Stimulated activated memory B cell treated with anti-CD40 and anti-IgM and Interleukin-4, amounts not matched to agents 10 μg/mL and 1 μg/mL and 100 μg/mL, for 72 hours (primary cell): ENCODE data around the gene KLHL6.
"Not testable (repeated sequence)": the region's sequence is repeated elsewhere in the genome, so short reads cannot be mapped to it uniquely, and the experiment has no call there.

Source experiments
- ATAC-seq: fragments of 150-1000 bp; cut with Tn5 transposase; 2 replicates; pipeline ENCODE4 v1.10.0; 2021
- H3K27ac Mint-ChIP-seq: one replicate; pipeline ENCODE4 v1.8.0; 2022; ENCODE audit warnings: mild to moderate bottlenecking, mixed read lengths
- H3K27me3 Mint-ChIP-seq: one replicate; pipeline ENCODE4 v1.8.0; 2022; ENCODE audit warnings: mixed read lengths
- H3K36me3 Mint-ChIP-seq: one replicate; pipeline ENCODE4 v1.8.0; 2022; ENCODE audit warnings: mixed read lengths
- H3K4me1 Mint-ChIP-seq: one replicate; pipeline ENCODE4 v1.8.0; 2022; ENCODE audit warnings: mixed read lengths
- H3K4me3 Mint-ChIP-seq: one replicate; pipeline ENCODE4 v1.8.0; 2022; ENCODE audit warnings: mild to moderate bottlenecking, moderate library complexity, mixed read lengths
- H3K9me3 Mint-ChIP-seq: one replicate; pipeline ENCODE4 v1.8.0; 2022; ENCODE audit warnings: mixed read lengths

Gene KLHL6

GRCh38 chr3:183529717-183530116 is 25.8 kb downstream of the KLHL6 start:
- Mint-ChIP-seq H3K36me3 (peaks cover 67% of the 10 kb centered on the region), H3K27me3 (no peaks in the 10 kb centered on the region), H3K4me3 (no peak overlapping the region), H3K4me1 (peaks cover 94% of the 10 kb centered on the region), H3K27ac (peak overlapping the region; percentile 87), H3K9me3 (peaks cover 3% of the 10 kb centered on the region)
- ATAC-seq: no peak

- H3K4me1 Mint-ChIP-seq: peaks cover 97% of the 10 kb centered on the region
- H3K4me3 Mint-ChIP-seq: no peak overlapping the region
- H3K27me3 Mint-ChIP-seq: no peaks in the 10 kb centered on the region
- H3K9me3 Mint-ChIP-seq: peaks cover 3% of the 10 kb centered on the region
- ATAC-seq: no peak
- peak overlapping the region; percentile 87 for H3K27ac Mint-ChIP-seq
- H3K36me3 Mint-ChIP-seq: peaks cover 71% of the 10 kb centered on the region
Observed at GRCh38 chr3:183529185-183529584, 26.3 kb downstream of the KLHL6 start.

- H3K27ac Mint-ChIP-seq: peak overlapping the region; percentile 87
- H3K9me3 Mint-ChIP-seq, H3K4me3 Mint-ChIP-seq: not testable (repeated sequence)
Observed at GRCh38 chr3:183528758-183529157, 26.7 kb downstream of the KLHL6 start.

GRCh38 chr3:183527428-183528379 is 27.8 kb downstream of the KLHL6 start:
- Mint-ChIP-seq H3K36me3 (peaks cover 73% of the 10 kb centered on the region), H3K4me1 (peaks cover 83% of the 10 kb centered on the region), H3K4me3 (peak overlapping the region; percentile 73), H3K9me3 (peaks cover 3% of the 10 kb centered on the region), H3K27me3 (no peaks in the 10 kb centered on the region), H3K27ac (peak overlapping the region; percentile 87)
- ATAC-seq: peak; percentile 91

More at GRCh38 chr3:183528758-183529157, 26.7 kb downstream of the KLHL6 start:
- peaks cover 93% of the 10 kb centered on the region for H3K4me1 Mint-ChIP-seq
- ATAC-seq, H3K27me3 Mint-ChIP-seq: not testable (repeated sequence)
- peaks cover 72% of the 10 kb centered on the region for H3K36me3 Mint-ChIP-seq

- Mint-ChIP-seq H3K9me3 (peaks cover 3% of the 10 kb centered on the region), H3K36me3 (peaks cover 67% of the 10 kb centered on the region), H3K4me1 (peaks cover 75% of the 10 kb centered on the region), H3K27me3 (no peaks in the 10 kb centered on the region), H3K4me3 (peak overlapping the region; percentile 73), H3K27ac (peak overlapping the region; percentile 87)
- ATAC-seq: no peak
Observed at GRCh38 chr3:183526838-183527427, 28.6 kb downstream of the KLHL6 start.

- H3K27ac Mint-ChIP-seq: peak overlapping the region; percentile 87
- peaks cover 69% of the 10 kb centered on the region for H3K4me1 Mint-ChIP-seq
- ATAC-seq: no peak
- no peak overlapping the region for H3K4me3 Mint-ChIP-seq
- peaks cover 3% of the 10 kb centered on the region for H3K9me3 Mint-ChIP-seq
- H3K27me3 Mint-ChIP-seq: no peaks in the 10 kb centered on the region
- H3K36me3 Mint-ChIP-seq: peaks cover 66% of the 10 kb centered on the region
Observed at GRCh38 chr3:183524476-183524875, 31.0 kb downstream of the KLHL6 start.

- H3K27ac Mint-ChIP-seq: peak overlapping the region; percentile 48
- not testable (repeated sequence) for H3K9me3 Mint-ChIP-seq, H3K4me3 Mint-ChIP-seq, H3K27me3 Mint-ChIP-seq, ATAC-seq
- H3K36me3 Mint-ChIP-seq: peaks cover 64% of the 10 kb centered on the region
- H3K4me1 Mint-ChIP-seq: peaks cover 69% of the 10 kb centered on the region
Observed at GRCh38 chr3:183520741-183521556, 34.6 kb downstream of the KLHL6 start.

GRCh38 chr3:183520295-183520694 is 35.2 kb downstream of the KLHL6 start:
- not testable (repeated sequence) for H3K27me3 Mint-ChIP-seq, ATAC-seq, H3K9me3 Mint-ChIP-seq, H3K4me3 Mint-ChIP-seq
- H3K36me3 Mint-ChIP-seq: peaks cover 59% of the 10 kb centered on the region
- peak overlapping the region; percentile 48 for H3K27ac Mint-ChIP-seq
- H3K4me1 Mint-ChIP-seq: peaks cover 69% of the 10 kb centered on the region

GRCh38 chr3:183519891-183520290 is 35.6 kb downstream of the KLHL6 start:
- Mint-ChIP-seq H3K27ac (peak overlapping the region; percentile 48), H3K4me3 (no peak overlapping the region), H3K9me3 (no peaks in the 10 kb centered on the region), H3K36me3 (peaks cover 55% of the 10 kb centered on the region), H3K27me3 (no peaks in the 10 kb centered on the region), H3K4me1 (peaks cover 69% of the 10 kb centered on the region)
- no peak for ATAC-seq

- H3K27me3 Mint-ChIP-seq: no peaks in the 10 kb centered on the region
- peaks cover 3% of the 10 kb centered on the region for H3K9me3 Mint-ChIP-seq
- ATAC-seq: no peak
- H3K27ac Mint-ChIP-seq: peak overlapping the region; percentile 71
- H3K4me1 Mint-ChIP-seq: peaks cover 73% of the 10 kb centered on the region
- peak overlapping the region; percentile 0 for H3K4me3 Mint-ChIP-seq
- H3K36me3 Mint-ChIP-seq: peaks cover 56% of the 10 kb centered on the region
Observed at GRCh38 chr3:183518491-183519251, 36.8 kb downstream of the KLHL6 start.

GRCh38 chr3:183517607-183518006 is 37.9 kb downstream of the KLHL6 start:
- Mint-ChIP-seq H3K4me1 (peaks cover 81% of the 10 kb centered on the region), H3K27ac (peak overlapping the region; percentile 71), H3K4me3 (no peak overlapping the region), H3K9me3 (peaks cover 3% of the 10 kb centered on the region), H3K36me3 (peaks cover 46% of the 10 kb centered on the region), H3K27me3 (no peaks in the 10 kb centered on the region)
- ATAC-seq: no peak

GRCh38 chr3:183515968-183516851 is 39.3 kb downstream of the KLHL6 start:
- Mint-ChIP-seq H3K36me3 (peaks cover 43% of the 10 kb centered on the region), H3K27ac (peak overlapping the region; percentile 71), H3K4me3 (no peak overlapping the region), H3K4me1 (peaks cover 89% of the 10 kb centered on the region), H3K27me3 (no peaks in the 10 kb centered on the region), H3K9me3 (peaks cover 3% of the 10 kb centered on the region)
- peak; percentile 91 for ATAC-seq

GRCh38 chr3:183514021-183514420 is 41.5 kb downstream of the KLHL6 start:
- no peak for ATAC-seq
- Mint-ChIP-seq H3K27me3 (no peaks in the 10 kb centered on the region), H3K9me3 (peaks cover 3% of the 10 kb centered on the region), H3K4me3 (peak overlapping the region; percentile 3), H3K36me3 (peaks cover 31% of the 10 kb centered on the region), H3K4me1 (peaks cover 82% of the 10 kb centered on the region), H3K27ac (peak overlapping the region; percentile 71)
